Endothelial cell of umbilical vein (primary cell): ENCODE measurements around the gene SKA1. TPM values are rescaled to one million over a fixed set of nuclear protein-coding genes. Genes with fewer than 3 reads are reported as not detected.

Experiments used
- polyA plus RNA-seq, 4 experiments: library from polyadenylated mRNA; depleted of rRNA in 3 of 4; stranded (reverse) in 3 of 4; unstranded in 1 of 4; fragments of >200 nt; gene quantifications; 2 replicates each; pipeline versions ENCODE4 v1.2.1 to v1.2.3, GENCODE V29; 2011 to 2012; ENCODE audit warnings: missing spikeins in 1 of 4
- total RNA-seq: library from RNA; stranded (reverse); gene quantifications from 2 replicates; pipeline ENCODE4 v1.2.3, GENCODE V29; 2021

Gene SKA1
- total and polyA plus RNA-seq, 2 donors (not counting 3 experiments of a cell fraction or from before 2014, with no cell fraction given), result 8.7 to 23.9 TPM

Other genes with a start within 250 kb of the SKA1 start
- gene MYO5B, start 179.9 kb upstream of the SKA1 start, total RNA-seq, result 1.1 and 1.4 TPM in 2 replicates
- 0.40 and 0.54 TPM in 2 replicates for gene MYO5B, start 179.9 kb upstream of the SKA1 start, polyA plus RNA-seq
- gene CFAP53, start 108.6 kb upstream of the SKA1 start, total RNA-seq, result 0.16 and 0.18 TPM in 2 replicates
- gene CFAP53, start 108.6 kb upstream of the SKA1 start, polyA plus RNA-seq, result 0.10 and 0.12 TPM in 2 replicates
- gene MBD1, start 93.5 kb upstream of the SKA1 start, total RNA-seq, result 77.5 and 78.6 TPM in 2 replicates
- 57.2 and 61.1 TPM in 2 replicates for gene MBD1, start 93.5 kb upstream of the SKA1 start, polyA plus RNA-seq
- 64.4 and 66.9 TPM in 2 replicates for gene CXXC1, start 87.4 kb upstream of the SKA1 start, total RNA-seq
- 128 and 153 TPM in 2 replicates for gene CXXC1, start 87.4 kb upstream of the SKA1 start, polyA plus RNA-seq
- gene MAPK4, start 185.0 kb downstream of the SKA1 start, total RNA-seq, result not detected in 2 replicates
- not detected in 2 replicates for gene MAPK4, start 185.0 kb downstream of the SKA1 start, polyA plus RNA-seq